GM10847 (cell line): Measurements from ENCODE around the gene KCNK13.

Experiments used
- POLR2A ChIP-seq: IDR thresholded peaks from 2 replicates; pipeline ENCODE4 v1.6.1; 2011; ENCODE audit not compliant: insufficient read length; ENCODE audit errors: extremely low read depth

The KCNK13 gene

GRCh38 chr14:90096566-90096965 is 34.8 kb downstream of the KCNK13 start:
- TF ChIP-seq POLR2A = no peak

GRCh38 chr14:90103808-90104207 is 42.0 kb downstream of the KCNK13 start:
- TF ChIP-seq POLR2A = no peak

- TF ChIP-seq POLR2A = no peak
These were observed 44.0 kb downstream of the KCNK13 start for GRCh38 chr14:90105756-90106155.

GRCh38 chr14:90107789-90108188 is 46.0 kb downstream of the KCNK13 start:
- no peak for TF ChIP-seq POLR2A

GRCh38 chr14:90109858-90110257 is 48.1 kb downstream of the KCNK13 start:
- no peak for TF ChIP-seq POLR2A

- TF ChIP-seq POLR2A = no peak
These were observed 50.2 kb downstream of the KCNK13 start for GRCh38 chr14:90111895-90112534.

GRCh38 chr14:90114554-90114953 is 52.8 kb downstream of the KCNK13 start:
- TF ChIP-seq POLR2A = no peak

- no peak for TF ChIP-seq POLR2A
These were observed 54.0 kb downstream of the KCNK13 start for GRCh38 chr14:90115780-90116179.

GRCh38 chr14:90116444-90116843 is 54.6 kb downstream of the KCNK13 start:
- TF ChIP-seq POLR2A = no peak

GRCh38 chr14:90118027-90118426 is 56.2 kb downstream of the KCNK13 start:
- TF ChIP-seq POLR2A = no peak

- no peak for TF ChIP-seq POLR2A
These were observed 64.5 kb downstream of the KCNK13 start for GRCh38 chr14:90126260-90126659.

GRCh38 chr14:90132821-90133570 is 71.2 kb downstream of the KCNK13 start:
- TF ChIP-seq POLR2A = no peak

GRCh38 chr14:90136904-90137303 is 75.1 kb downstream of the KCNK13 start:
- no peak for TF ChIP-seq POLR2A

GRCh38 chr14:90137807-90138206 is 76.0 kb downstream of the KCNK13 start:
- no peak for TF ChIP-seq POLR2A

GRCh38 chr14:90139199-90139598 is 77.4 kb downstream of the KCNK13 start:
- TF ChIP-seq POLR2A = no peak

GRCh38 chr14:90140298-90140955 is 78.6 kb downstream of the KCNK13 start:
- TF ChIP-seq POLR2A = no peak

- no peak for TF ChIP-seq POLR2A
These were observed 79.1 kb downstream of the KCNK13 start for GRCh38 chr14:90140956-90141316.

- no peak for TF ChIP-seq POLR2A
These were observed 91.6 kb downstream of the KCNK13 start for GRCh38 chr14:90153429-90153828.
